DND-41 (cell line): ENCODE results near the gene TRA2B.
A peak's percentile ranks its signal among the peaks of the same experiment; 100 is the strongest.

ENCODE experiments used
- ATAC-seq: fragments of 200-7000 bp; cut with Tn5 transposase; 3 replicates; pipeline ENCODE4 v1.9.1; 2021; ENCODE audit warnings: low read depth; ENCODE audit not compliant: insufficient read depth
- DNase-seq: peaks from one replicate; pipeline ENCODE4 v3.0.0-alpha.2; 2020
- H2AFZ ChIP-seq: 2 replicates; pipeline ENCODE4 v1.6.0; 2012; ENCODE audit warnings: low read depth, low read length
- H3K27ac ChIP-seq: 2 replicates; pipeline ENCODE4 v1.5.1; 2012; ENCODE audit warnings: low read length, inconsistent platforms
- H3K27me3 ChIP-seq: fragments of 200-600 bp; sonication (generic); 2 replicates; pipeline ENCODE4 v1.6.0; 2012; ENCODE audit warnings: low read length, mild to moderate bottlenecking, inconsistent platforms; ENCODE audit not compliant: insufficient read depth, poor library complexity
- H3K36me3 ChIP-seq: 2 replicates; pipeline ENCODE4 v1.5.1; 2012; ENCODE audit warnings: low read length, inconsistent platforms; ENCODE audit not compliant: insufficient read depth
- H3K4me1 ChIP-seq: 2 replicates; pipeline ENCODE4 v1.5.1; 2012; ENCODE audit warnings: mild to moderate bottlenecking, low read length; ENCODE audit not compliant: insufficient read depth
- H3K4me2 ChIP-seq: 2 replicates; pipeline ENCODE4 v1.6.0; 2012; ENCODE audit warnings: mild to moderate bottlenecking, moderate library complexity, low read length, inconsistent platforms; ENCODE audit not compliant: insufficient read depth
- H3K4me3 ChIP-seq, 2 experiments: fragments of 200-600 bp in 1 of 2; shearing (Covaris generic) in 1 of 2; 2 replicates each; pipeline ENCODE4 v1.5.1; 2012 to 2016; ENCODE audit warnings: inconsistent platforms in 2 of 2, low read length in 2 of 2, mild to moderate bottlenecking in 2 of 2, low read depth in 1 of 2, moderate library complexity in 1 of 2
- H3K79me2 ChIP-seq: 2 replicates; pipeline ENCODE4 v1.6.0; 2012; ENCODE audit warnings: low read length, inconsistent platforms; ENCODE audit not compliant: insufficient read depth
- H3K9ac ChIP-seq: 2 replicates; pipeline ENCODE4 v1.6.0; 2012; ENCODE audit warnings: low read depth, mild to moderate bottlenecking, inconsistent platforms, low read length, moderate library complexity
- H3K9me3 ChIP-seq: 2 replicates; pipeline ENCODE4 v1.5.1; 2012; ENCODE audit warnings: low read length, moderate library complexity, mild to moderate bottlenecking, inconsistent platforms; ENCODE audit not compliant: insufficient read depth, severe bottlenecking
- H4K20me1 ChIP-seq: 2 replicates; pipeline ENCODE4 v1.6.0; 2012; ENCODE audit warnings: low read length; ENCODE audit not compliant: insufficient read depth
- EZH2 ChIP-seq: IDR thresholded peaks from 3 replicates; pipeline ENCODE4 v1.6.1; 2012; ENCODE audit warnings: borderline replicate concordance, low read depth, mild to moderate bottlenecking, moderate library complexity, low read length, inconsistent platforms; ENCODE audit not compliant: severe bottlenecking
- TF ChIP-seq, protein P1 (sequence below): IDR thresholded peaks from 2 replicates; pipeline ENCODE4 v1.5.1; 2012; ENCODE audit warnings: borderline replicate concordance, low read length, moderate library complexity, mild to moderate bottlenecking; ENCODE audit not compliant: poor library complexity, severe bottlenecking; ENCODE audit errors: extremely low read depth

Gene TRA2B

DNA sequence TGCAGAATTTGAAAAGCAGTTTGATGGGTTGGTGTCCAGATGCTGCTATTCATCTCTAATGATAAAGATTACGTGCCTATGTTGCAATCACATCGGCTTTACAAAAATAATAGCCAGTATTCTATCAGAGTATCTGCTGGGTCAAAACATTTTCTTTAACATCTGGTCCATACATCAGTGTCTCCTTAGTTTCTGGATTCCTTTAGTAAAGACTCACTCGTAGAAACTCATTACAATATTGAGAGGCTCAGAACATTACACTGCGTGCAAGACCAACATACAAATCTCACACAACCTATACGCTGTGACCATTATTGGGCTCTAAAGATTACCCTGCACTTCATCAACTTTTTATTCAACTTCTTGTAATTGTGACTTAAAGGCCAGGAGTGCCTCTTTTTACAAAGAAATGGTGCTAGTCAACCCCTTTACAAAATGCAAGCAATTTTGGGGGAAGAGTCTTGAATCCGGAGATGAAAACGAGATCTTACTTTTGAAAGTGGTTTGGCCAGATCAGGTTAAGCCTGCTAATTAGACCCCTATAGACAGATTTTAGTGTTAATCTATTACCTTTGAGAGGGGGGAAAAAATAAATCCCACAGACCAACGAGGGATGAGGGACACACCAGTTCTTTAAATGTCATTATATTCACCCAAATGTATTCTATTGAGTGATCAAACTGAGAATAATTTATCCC, 2.9 kb downstream of the TRA2B start:
- peaks cover 75% of the 10 kb centered on the region for H4K20me1 ChIP-seq
- H3K36me3 ChIP-seq: peaks cover 70% of the 10 kb centered on the region
- peak overlapping the region; percentile 68 to 91 for H3K4me3 ChIP-seq
- H3K79me2 ChIP-seq: peaks cover 83% of the 10 kb centered on the region
- DNase-seq: no peak
- H3K9me3 ChIP-seq: no peaks in the 10 kb centered on the region
- no peaks in the 10 kb centered on the region for H3K27me3 ChIP-seq
- peak overlapping the region; percentile 82 for H3K4me2 ChIP-seq
- H3K4me1 ChIP-seq: peaks cover 64% of the 10 kb centered on the region
- H3K27ac ChIP-seq: peak overlapping the region; percentile 99; the same call in 1 of the 2 replicates
- H3K9ac ChIP-seq: peak overlapping the region; percentile 98
- ATAC-seq: no peak
- TF ChIP-seq, protein P1, sequence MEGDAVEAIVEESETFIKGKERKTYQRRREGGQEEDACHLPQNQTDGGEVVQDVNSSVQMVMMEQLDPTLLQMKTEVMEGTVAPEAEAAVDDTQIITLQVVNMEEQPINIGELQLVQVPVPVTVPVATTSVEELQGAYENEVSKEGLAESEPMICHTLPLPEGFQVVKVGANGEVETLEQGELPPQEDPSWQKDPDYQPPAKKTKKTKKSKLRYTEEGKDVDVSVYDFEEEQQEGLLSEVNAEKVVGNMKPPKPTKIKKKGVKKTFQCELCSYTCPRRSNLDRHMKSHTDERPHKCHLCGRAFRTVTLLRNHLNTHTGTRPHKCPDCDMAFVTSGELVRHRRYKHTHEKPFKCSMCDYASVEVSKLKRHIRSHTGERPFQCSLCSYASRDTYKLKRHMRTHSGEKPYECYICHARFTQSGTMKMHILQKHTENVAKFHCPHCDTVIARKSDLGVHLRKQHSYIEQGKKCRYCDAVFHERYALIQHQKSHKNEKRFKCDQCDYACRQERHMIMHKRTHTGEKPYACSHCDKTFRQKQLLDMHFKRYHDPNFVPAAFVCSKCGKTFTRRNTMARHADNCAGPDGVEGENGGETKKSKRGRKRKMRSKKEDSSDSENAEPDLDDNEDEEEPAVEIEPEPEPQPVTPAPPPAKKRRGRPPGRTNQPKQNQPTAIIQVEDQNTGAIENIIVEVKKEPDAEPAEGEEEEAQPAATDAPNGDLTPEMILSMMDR: no peak
- no peak for TF ChIP-seq EZH2
- no peak overlapping the region for H2AFZ ChIP-seq

- Histone ChIP-seq H3K4me2 (peak overlapping the region; percentile 82), H3K36me3 (peaks cover 78% of the 10 kb centered on the region), H3K4me1 (peaks cover 71% of the 10 kb centered on the region), H3K9ac (peak overlapping the region; percentile 98), H3K4me3 (peak overlapping the region; percentile 68 to 91; a peak in 3 of 4 replicates), H3K27ac (peak overlapping the region; percentile 99; the same call in 1 of the 2 replicates), H4K20me1 (peaks cover 83% of the 10 kb centered on the region), H3K9me3 (no peaks in the 10 kb centered on the region), H3K79me2 (peaks cover 90% of the 10 kb centered on the region), H3K27me3 (no peaks in the 10 kb centered on the region), H2AFZ (no peak overlapping the region)
- ATAC-seq (no peak), DNase-seq (no peak)
- TF ChIP-seq, protein P1: no peak
- no peak for TF ChIP-seq EZH2
These were observed 3.6 kb downstream of the TRA2B start for GRCh38 chr3:185934174-185934557.

DNA sequence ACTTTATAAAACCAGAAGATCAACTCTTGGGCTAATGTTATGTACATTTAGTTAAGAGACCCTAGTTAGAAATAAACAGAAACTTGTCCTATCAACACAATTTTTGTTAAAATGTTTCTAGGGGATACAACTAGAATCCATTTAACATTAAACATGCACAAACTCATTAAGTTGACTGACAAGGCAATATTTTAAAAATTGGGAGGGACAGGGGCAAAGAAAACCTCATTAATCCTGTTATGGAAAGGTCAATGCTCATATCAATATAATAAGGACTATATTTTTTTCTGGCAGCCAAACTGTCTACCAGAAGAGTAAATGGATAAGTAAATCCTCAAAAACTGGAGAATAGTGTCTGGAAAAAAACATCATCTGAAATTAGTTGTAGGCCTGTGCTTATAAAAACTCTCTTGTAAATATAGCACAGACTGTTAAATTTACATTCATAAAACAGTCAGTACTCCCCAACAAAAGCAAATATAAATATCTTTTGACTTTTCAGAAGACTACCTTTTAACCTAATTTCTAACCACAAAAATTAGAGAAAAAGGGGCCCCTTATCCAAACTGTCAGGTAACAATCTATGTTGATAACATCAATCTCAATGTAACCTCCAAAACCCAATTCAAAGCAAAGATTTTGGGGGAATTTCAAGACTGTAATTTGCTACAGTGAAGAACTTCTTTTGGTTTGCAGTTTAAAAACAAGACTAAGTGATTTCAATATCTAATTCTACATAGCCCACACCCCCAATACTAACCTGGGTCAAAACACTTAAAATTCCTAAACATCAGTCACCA, 4.2 kb downstream of the TRA2B start:
- Histone ChIP-seq H3K27me3 (no peaks in the 10 kb centered on the region), H4K20me1 (peaks cover 88% of the 10 kb centered on the region), H3K79me2 (peaks cover 96% of the 10 kb centered on the region), H3K27ac (no peak overlapping the region; the same call in 1 of the 2 replicates), H3K36me3 (peaks cover 84% of the 10 kb centered on the region), H3K4me1 (peaks cover 77% of the 10 kb centered on the region), H3K4me3 (peak overlapping the region; percentile 68 to 91; a peak in 3 of 4 replicates), H2AFZ (no peak overlapping the region), H3K9me3 (no peaks in the 10 kb centered on the region), H3K9ac (peak overlapping the region; percentile 98), H3K4me2 (peak overlapping the region; percentile 82)
- DNase-seq (no peak), ATAC-seq (no peak)
- TF ChIP-seq EZH2: no peak
